Kidney tubule cell (primary cell): ENCODE data around the gene TSPAN7.

Source experiments
- DNase-seq: peaks from one replicate; pipeline ENCODE4 v3.0.0-alpha.2; 2018; ENCODE audit warnings: low spot score

TSPAN7 gene

DNA sequence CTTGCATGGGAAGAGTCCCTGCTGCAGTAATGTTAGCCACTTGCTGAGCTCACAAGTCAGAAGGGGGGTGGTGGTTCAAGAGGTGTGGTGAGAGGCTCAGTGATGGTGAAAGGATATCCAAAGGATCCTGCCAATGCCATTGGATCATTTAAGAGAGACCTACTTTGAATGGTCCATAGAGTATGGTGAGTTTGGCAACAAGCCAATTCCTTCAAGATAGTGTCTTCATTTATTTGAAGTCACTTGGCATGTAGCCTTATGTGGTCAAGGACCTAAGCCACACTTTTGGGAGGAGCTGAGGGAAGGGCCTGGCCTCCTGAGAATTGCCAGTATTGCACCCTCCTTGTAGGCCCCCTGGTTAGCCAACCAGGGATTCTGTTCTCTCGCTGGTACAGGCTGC, 87.9 kb downstream of the TSPAN7 start:
- no peak for DNase-seq

DNA sequence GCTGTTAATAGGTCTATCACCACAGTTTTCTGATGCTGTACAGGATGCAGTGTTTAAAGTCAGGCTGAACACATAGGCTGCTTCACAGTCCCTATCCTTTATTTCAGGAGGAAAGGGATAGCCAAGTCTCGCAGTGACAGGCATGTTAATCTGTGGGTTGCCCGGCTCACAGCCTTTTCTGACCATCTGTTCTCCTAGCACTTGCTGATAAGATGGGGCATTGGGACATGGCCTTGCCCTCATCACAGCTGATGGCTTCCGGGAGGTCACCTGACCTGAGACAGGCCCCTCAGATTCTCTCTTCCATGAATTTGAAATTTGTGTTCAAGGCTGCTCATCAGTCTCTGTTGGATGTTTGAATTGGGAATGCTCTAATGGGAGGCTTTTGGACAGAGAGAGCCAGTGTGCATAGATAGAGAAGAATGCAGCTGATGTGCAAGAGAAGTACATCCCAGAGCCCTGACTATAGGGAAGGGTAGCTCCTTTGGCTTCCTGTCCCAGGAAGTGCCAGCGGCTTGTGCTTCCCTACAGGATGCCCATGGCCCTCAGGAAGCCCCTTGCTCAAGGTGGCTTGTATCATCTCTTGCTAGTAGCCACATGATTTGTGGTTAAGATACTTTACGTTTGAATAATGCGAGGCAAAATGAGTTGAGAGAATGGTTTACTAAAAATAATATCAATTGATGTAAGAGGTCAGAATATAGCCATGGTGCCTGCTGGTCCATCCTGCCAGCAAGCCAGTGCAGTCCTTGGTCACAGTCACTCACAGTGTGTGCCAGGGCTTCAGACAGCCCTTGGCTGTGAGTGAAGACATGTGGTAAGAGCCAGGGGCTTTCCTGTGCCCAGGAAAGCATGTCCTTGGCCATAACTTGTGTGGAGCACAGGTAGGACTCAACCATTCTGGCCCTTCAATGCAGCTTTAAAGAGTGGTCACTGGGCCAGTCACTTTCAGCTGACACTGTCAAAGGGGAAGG, 88.6 kb downstream of the TSPAN7 start:
- DNase-seq = no peak

DNA sequence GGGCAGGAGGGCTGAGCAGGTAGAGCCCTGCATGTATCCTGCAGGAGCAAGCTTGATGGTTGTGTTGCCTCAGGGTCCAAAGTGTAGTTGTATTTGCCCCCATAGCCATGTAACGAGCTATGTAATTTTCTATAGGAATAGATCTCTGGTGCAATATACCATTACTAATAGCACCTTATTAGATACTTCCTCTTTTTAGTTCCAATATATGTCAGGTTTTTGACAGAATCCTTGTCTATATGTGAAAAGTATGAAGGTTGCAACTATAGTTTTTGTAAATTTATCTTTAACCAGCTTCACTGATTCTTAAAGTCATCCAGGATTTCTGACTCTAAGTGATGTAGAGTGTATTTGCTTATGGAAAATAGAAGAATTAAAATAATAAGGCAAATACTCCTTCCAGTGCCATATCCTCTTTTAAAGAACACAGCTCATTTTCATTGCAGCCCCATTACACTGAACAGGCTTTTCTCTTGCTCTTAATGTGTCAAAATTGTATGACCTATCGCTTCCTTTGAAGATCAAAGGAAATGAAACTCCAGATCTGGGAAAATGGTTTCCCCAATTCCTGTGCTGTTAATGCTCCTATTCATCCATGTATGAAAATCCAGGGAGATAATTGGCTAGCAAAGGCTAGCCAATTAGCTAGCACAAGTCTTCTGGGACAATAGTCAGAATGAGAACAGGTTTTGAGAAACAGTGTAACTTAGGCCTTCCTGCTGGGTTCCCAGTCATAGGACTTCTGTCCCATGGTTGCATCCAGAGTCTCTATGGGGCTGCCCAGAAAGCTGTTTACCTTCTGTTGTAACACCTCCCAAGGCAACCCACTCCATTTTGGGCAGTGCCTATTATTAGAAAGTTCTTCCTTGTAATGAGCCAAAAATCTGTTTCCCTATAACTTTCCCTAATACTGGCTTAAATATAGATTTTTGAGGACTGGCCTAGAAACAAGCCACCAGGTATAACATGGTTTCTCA, 90.6 kb downstream of the TSPAN7 start:
- no peak for DNase-seq

DNA sequence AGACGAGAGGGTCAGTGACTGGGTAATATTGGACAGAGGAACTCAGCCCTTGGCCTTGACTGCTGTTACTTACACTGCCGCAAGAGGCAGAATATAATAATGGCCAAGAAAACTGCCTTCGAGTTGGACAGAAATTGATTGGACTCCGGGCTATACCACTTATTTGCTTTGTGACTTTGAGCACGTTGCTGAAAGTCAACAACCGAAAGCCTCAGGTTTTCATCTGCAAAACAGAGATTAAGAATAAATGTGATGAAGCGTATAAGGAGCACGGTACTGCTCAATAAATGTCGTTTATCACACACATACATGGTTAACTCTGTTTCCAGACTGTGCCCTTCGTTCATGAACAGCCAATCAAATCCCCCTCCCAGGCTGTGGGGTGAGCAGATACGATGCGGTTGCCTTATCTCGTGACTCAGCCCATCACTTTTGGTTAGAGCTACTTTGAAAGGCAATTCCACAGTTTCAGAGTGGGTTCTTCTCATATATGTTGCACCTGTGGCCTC, 91.6 kb downstream of the TSPAN7 start:
- no peak for DNase-seq

DNA sequence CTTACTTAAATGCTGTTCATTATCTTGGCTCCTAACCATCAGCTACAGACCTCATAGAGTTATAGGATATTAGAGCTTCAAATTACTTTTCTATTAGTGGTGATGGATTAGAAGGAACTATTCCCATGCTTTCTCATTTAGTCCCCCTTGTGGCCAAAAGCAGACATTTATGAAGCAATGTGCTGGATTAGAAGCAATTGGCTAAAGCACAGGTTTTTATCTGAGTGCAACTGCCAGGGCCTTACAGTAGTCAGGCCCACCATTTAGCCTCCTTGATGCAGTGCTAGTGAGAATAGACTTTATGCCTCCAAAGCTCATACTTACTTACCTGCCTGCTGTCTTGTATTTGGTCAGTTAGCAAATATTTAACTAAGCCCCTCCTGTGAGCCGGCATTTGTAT, 93.0 kb downstream of the TSPAN7 start:
- DNase-seq = peak; percentile 38

DNA sequence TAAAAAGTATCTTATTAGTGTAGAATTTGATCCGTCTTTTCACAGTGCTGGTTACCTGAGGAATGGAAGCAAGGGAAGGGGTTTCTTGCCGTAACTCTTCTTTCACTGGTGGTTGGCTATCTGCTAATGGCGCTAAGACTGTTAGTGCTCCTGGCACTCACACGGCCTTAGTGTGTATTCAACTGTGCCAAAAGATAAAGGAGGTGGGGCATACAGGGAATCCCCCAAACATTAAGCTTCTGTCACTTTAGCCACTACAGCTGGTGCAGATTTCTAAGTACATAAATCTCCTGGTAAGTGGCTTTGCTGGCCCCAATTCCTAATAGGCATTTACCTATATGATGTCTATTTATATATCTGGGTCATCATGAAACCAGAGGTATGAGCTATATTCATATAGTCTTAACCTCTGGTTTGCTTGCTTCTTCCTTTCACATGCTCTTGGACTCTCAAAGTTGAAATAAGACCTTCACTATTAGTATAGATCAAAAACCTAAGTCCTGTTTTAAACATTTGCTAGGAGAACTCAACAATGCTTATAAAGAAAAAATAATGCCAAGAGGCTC, 95.1 kb downstream of the TSPAN7 start:
- DNase-seq = no peak

DNA sequence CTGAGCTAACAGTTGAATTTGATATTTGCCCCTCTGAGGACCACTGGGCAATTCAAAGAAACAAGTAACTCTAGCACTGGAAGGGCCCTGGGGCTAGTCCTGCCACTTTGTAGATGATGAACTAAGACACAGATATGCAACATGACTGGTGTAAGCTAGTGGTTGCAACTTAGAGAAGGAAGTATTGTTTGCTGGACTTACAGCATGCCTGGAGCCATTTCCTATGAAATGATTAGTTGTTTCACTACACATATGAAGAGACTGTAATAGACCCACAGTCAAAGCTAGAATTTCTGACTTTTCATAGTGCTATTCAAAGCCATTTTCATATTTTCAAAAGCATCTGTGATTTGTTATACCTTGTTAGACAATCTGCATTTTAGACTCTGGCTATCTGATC, 96.2 kb downstream of the TSPAN7 start:
- no peak for DNase-seq

DNA sequence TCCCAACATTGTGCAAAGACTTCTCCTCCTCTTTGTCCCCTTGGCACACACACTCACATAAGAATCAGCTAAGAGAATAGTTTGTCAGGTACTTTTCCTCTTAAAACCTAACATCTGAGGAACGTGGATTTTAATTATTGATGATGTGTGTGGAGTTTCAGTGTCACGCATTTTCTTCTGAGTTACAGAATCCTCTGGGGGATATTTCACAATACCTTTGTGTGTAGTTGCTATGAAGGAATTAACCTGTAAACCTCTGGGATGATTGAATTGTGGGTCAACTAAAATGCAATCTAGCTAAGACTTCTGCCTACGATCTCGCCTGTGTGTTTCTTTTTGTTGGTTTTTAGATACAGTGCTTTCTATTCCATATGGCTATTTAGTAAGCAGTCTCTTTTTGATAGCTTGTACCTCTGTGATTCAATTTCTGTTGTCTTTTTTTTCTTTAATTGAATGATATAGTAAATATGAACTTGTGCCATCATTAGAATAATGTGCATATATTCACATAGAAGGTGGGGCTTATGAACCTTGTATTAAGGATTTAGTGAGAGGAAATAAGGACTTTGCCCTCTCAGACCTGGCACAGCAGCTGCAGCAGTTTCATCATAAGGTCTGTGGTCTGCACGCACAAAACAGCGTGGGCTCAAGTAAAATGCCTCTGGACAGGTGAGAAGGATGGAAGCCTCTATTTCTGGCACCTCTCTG, 99.2 kb downstream of the TSPAN7 start:
- no peak for DNase-seq

DNA sequence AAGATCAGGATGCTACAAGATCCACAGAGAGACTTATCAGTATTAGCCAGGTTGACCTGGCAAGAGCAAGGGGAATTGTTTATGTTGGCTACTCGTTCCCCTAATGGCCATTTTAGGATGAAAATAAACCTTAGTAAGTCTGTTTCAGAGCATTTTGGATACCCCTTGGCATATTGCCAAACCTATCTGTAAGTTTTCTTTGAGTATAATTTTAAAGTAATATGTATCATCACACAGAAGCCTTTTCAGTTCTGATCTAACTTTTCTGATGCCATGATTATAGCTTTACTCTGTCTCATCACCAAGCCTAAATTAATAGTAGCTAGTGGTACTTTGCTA, 99.7 kb downstream of the TSPAN7 start:
- DNase-seq = no peak

DNA sequence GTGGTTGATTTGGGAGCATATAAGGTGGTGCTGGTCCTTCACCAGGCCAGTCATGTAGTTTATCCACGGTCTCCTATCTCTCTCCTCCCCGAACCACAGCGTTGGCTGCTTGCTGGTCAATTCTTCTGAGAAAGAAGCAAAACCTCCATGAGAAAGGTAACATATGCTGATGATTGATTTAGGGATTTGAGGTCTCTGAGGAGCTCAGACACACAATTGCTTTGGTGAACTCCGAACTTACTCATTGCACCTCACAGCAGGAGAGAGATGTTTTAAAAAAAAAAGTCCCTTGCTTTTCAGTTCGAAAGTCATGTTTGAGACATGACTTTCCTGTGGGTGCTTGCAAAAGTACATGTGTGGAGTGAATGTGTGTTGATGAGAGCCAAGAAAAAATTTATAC, 100.2 kb downstream of the TSPAN7 start:
- no peak for DNase-seq

DNA sequence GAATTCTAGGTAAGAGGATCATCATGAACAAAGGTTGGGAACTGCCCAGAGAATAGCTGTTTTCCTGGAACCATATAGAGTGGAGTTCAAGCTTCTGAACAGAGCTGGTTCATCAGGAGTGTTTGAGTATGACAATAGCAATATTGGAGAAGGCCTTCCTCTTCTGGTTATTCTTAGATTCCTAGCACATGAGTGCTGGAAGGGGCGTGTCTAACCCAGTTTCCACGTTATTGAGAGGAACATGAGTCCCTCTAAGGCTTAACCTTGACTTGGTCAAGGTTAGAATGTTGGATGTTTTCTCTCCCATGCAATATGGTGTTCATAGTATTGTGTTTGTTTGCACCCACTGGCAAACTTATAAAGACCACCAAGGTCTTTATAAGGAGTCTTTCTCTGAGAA, 101.3 kb downstream of the TSPAN7 start:
- DNase-seq = no peak

DNA sequence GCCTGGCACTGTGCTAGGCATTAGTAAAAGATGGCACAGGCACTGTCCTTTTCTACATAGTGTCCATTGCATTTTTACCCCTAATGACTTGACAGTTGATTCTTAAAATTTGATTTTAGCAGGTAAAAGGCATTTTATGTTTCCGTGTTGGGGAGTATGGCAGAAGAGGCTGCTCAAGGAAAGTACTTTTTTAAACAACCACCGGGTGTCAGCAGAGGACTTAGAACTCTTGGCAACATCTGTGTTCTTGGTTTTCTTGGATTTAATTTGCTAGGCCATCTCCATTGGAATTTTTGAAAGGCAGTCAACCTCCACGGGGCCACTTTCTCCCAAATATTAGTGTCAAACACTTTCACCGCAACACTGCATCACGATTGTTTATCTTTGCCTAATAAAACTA, 102.9 kb downstream of the TSPAN7 start:
- DNase-seq = peak; percentile 49

DNA sequence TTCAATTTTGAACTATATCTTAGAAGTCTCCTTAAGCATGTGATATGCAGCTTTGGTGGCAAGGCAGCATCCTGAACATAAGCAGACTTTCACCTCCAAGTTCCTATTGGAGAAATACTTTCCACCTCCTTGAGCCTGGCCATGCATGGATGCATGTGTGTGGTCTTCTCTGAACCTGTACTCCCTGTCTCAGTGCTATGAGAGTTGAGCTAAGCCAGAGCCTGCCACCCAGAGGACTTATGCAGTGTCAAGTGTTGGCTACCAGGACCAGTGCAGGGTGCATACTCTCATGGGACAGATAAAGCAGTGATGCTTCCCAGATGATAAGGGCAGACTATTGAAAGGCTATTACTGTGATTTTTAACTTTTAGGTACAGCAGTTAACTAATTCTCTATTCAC, 105.6 kb downstream of the TSPAN7 start:
- DNase-seq = no peak

DNA sequence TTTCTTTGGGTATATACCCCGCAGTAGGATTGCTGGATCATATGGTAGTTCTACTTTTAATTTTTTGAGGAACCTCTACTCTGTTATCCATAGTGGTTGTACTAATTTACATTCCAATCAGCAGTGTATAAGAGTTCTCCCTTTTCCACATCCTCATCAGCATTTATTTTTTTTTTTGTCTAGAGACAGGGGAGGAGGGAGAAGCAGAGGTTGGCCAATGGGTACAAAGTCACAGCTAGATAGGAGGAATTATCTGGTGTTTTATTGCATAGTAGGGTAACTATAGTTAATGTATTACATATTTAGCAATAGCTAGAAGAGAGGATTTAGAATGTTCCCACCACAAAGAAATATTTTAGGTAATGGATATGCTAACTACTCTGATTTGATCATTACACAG, 107.4 kb downstream of the TSPAN7 start:
- no peak for DNase-seq

DNA sequence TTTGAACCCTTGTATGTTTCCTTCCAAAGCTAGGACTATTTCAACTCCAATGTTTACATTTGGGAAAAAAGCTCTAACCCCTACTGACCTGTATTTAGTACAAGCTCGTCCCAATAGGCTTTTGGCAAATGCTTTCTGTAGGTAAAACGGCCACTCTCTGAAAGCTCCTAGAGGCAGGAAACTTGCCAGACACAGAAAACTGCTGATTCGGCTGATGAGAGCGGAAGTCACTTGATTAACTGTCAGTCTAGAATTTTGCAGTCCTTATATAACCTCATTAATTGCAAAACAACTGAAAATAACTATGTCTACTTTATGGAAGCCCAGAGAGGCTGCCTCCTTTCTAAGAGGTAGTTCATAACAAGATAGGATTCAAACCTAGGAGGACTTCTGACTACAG, 108.1 kb downstream of the TSPAN7 start:
- no peak for DNase-seq

DNA sequence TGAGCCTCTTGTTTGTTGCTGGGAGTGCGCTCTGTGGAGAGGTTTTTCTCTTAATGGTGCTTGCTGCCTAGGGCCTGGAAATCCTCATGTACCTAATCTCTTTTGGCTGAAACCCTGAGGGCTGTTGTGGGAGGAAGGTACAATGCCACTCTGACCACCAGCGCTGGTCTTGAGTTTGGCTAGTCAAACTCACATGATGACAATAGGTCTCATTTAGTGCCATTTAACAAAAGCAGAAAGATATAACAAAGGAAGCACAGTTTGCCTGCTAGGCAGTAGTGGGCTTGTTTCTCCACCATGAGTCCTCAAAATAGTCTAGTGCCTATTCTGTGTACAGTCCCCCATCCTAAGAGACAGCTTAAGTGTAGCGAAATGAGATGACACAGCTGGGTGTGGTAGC, 111.3 kb downstream of the TSPAN7 start:
- no peak for DNase-seq

DNA sequence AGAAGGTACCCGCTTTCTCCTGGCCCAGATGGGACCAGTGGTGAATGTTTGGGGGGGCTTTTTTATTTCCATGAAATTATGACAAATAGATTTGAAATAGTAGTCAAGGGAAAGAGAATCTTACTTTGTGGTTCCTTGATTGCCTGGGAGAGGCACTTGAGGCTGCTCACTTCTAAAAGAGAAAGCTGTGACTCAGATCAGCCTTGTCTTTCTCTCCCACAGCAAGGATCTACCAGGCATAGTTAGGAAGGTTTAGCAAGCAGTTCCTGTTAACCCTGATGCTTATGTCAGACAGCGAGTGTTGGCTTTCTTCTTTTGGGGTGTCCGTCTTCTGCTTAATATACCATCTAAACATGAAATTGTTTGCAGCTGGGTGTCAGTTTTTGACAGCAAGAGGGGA, 114.5 kb downstream of the TSPAN7 start:
- DNase-seq = no peak

DNA sequence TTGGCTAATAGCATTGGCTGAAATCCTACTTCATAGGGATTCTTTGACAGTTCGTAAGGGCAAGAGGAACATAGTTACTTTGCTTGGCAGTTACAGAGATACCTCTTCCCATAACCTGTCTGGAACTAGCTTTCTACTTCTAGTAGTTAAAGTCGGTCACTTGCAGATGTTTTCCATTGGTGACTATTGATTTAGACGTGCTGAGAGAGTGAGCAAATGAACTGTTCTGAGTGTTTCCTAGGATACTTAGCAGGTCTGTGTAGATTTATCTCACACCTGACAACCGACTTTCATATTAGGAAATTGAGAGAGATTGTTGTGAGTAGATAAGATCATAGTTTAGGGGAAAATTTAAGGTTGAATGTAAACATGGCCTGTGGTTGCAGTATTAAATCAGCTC, 116.8 kb downstream of the TSPAN7 start:
- DNase-seq = no peak

DNA sequence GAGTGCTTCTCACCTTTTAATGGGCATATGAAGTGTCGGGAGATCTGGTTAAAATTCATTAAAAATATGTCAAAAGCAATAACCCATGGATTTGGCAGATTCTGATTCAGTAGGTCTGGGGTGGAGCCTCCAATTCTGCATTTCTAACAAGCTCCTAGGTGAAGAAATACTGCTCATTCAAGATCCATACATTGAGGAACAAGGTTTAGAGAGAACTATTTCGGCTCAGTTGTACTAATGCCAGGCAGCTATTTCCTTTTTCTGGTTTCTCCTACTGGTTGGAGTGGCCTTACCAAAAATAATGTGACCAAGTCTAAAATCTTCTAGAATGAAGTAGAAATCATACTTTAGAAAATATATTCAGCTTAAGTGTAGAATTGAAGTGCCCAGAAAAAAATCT, 117.5 kb downstream of the TSPAN7 start:
- DNase-seq = no peak

DNA sequence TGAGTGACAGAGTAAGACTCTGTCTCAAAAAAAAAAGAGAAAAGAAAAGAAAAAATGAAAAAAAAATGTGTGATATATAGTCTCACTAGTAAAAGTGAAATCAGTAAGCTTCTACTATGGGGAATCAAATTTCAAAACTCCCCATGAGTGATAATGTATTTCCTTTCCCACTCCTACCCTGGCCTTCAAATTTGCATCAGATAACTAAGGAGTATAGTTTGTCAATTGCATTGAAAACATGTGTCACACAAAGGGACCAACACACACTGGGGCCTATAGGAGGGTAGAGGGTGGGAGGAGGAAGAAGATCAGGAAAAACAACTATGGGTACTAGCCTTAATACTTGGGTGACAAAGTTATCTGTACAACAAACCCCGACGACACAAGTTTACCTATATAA, 118.4 kb downstream of the TSPAN7 start:
- DNase-seq = no peak

DNA sequence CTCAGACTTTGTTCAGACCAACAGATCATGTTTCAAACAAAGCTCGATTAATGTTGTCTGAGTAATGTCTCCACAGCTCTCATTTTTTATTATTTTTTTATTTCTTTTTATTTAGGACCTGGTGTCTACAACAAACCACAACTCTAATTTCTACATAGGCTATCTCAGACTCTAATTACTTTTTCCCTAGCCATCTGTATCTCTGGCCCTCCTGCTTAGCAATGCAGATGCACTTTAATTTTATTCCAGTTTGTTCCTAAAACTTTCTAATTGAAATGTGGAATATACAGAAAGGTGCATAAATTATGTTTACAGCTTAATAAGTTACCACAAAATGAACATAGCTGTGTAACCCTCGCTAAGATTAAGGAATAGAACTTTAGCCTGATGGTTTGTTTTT, 120.8 kb downstream of the TSPAN7 start:
- no peak for DNase-seq

DNA sequence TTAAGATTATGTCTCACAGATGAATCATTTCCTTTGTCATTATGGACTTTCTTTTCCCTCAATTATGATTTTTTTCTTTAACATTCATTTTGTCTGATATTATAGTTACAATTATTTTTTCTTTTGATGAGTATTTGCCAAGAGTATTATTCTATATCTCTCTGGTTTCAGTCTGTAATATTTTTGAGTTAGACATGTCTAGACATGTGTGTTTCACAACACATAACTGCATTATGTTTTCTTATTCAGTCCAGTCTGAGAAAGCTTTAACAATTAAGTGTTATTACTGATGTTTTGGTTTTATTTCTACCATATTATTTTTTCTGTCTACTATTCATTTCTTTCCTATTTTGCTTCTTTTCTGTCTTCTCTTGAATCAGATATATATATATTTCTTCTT, 131.6 kb downstream of the TSPAN7 start:
- no peak for DNase-seq
